DMS53 treated with DMSO at 0.1 percent for 48 hours (cell line): ENCODE results near the gene GTF2H1.

Experiments
- DNase-seq: peaks from one replicate; lab custom pipeline; 2025; ENCODE audit not compliant: unreplicated experiment; lab: John Stamatoyannopoulos, UW

GTF2H1 gene

DNA sequence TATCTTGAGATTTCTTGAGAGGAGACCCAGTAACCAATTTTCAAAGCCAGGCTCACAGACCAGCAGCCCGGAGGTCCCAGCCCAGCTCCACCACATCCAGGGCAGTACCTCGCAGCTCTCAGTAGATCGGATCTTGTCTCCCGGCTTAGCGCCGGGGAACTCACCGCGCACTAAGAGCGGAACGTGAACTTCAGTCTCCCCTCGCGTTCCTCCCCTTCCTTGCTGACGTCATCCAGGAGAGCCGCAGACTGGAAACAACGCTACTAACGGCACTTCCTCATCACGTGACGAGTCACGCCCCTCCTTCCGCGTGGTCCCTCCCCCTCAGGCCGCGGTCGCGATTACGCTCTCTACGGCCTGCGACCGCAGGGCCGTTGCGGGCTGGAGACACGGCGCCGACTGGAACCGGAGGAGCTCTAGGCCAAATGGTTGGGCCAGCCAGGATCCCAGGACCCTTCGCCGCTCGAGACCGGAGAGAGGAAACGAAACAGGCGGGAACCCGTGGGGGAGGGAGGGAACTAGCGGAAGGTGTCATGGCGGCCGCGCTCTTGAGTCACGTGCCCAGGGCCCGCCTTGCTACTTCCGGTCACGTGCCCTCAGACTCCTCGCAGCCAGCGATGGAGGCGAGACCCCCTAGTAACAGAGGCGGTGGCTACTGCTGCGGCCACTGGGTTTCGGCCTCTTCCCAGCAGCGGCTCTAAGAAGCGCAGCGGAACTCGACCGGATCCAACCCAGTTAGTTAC, at the start of gene GTF2H1, which contains the start of gene HPS5:
Gene GTF2H1, plus strand, starts transcription at position 599 of the 743 bp plus-strand sequence. CDS start 10,508 bp downstream, outside the sequence.
Gene HPS5, minus strand, starts transcription at position 172 of the 743 bp plus-strand sequence. CDS start 4,282 bp downstream, outside the sequence.
- DNase-seq = peak; percentile 94

DNA sequence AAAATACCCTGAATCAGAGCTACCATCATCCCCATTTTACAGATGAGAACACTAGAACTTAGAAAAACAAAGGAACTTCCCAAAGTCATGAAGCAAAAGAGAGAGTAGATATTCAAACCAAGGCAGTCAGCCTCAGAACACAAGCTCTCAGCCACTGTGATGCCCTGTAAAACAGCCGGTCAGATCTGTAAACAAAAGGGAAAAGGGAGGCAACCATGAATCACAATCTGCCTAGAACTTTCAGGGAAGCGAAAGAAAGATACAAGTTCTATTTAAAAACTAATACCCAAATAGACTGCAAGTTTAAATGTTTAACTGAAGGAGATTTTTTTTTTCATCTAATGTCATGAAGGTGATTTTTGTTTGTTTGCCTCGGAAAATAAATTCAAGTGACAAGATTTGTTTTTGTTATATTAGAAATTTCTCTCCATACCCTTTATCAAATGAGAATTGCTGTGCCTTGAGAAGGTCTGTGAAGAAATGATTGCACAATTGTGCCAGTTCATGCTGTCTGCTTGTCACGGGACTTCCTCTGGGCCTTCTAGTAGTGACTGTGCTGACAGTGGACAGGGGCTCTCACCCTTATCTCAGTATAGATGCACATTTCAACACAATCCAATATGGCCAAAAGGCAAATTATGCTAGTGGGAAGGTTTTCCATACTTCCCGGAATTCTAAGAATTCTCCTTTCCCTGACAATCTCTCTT, 44.6 kb upstream of the GTF2H1 start:
- DNase-seq = no peak

GRCh38 chr11:18280438-18281045, 41.8 kb upstream of the GTF2H1 start:
- no peak for DNase-seq

GRCh38 chr11:18282626-18283025, 39.7 kb upstream of the GTF2H1 start:
- no peak for DNase-seq

- DNase-seq = no peak
Measured at GRCh38 chr11:18285841-18286240, 36.5 kb upstream of the GTF2H1 start.

DNA sequence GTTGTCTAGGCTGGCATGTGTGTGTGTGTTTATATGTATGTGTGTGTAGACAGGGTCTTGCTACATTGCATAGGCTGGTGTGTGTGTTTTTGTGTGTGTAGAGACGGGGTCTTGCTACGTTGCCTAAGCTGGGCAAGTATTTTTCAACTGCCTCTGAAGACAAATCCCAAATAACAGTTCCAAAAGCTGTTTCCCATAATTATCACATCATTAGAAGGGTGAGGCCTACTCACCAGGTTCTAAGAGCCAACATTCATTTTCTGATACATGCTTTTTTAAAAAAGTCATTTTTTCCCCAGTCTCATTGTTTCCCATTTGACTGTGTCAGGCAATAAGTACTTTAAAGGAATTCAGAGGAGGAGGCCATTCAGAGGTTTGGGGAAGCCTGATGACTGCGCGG, 33.5 kb upstream of the GTF2H1 start:
- no peak for DNase-seq

GRCh38 chr11:18294862-18295261, 27.5 kb upstream of the GTF2H1 start:
- no peak for DNase-seq

DNA sequence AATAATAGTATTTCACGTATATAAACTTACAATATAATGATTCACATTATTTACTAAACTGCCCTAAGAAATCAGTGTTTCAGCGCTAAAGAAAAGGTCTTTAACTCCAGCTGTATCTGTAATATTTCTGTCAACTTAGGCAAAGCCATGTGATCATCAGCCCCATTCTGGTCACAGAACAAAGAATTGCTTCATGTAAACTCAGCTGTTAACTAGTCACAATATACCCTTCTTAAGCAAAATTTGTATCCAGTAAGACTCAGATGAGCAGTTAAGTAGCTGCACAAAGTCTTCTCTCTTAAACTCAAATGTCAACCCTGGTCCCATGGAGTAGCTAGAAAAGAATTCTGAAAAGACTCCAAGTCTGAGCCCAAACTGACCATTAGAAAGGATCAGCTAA, 27.1 kb upstream of the GTF2H1 start:
- DNase-seq = no peak

DNA sequence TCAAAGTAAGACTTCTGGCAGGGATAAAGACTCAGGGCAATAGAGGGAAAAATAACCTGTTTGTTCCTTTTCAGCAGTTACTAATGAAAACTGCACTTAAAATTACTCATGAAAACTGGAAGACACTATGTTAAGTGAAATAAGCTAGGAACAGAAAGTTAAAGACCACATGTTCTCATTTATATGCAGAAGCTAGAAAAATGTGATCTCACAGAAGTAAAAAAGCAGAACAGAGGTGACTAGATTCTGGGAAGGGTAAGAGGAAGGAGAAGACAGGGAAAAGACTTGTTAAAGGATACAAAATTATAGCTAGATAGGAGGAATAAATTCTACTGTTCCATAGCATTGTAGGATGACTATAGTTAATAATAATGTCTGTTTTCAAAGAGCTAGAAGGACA, 22.6 kb upstream of the GTF2H1 start:
- DNase-seq = no peak

GRCh38 chr11:18304745-18305144, 17.6 kb upstream of the GTF2H1 start:
- no peak for DNase-seq

DNA sequence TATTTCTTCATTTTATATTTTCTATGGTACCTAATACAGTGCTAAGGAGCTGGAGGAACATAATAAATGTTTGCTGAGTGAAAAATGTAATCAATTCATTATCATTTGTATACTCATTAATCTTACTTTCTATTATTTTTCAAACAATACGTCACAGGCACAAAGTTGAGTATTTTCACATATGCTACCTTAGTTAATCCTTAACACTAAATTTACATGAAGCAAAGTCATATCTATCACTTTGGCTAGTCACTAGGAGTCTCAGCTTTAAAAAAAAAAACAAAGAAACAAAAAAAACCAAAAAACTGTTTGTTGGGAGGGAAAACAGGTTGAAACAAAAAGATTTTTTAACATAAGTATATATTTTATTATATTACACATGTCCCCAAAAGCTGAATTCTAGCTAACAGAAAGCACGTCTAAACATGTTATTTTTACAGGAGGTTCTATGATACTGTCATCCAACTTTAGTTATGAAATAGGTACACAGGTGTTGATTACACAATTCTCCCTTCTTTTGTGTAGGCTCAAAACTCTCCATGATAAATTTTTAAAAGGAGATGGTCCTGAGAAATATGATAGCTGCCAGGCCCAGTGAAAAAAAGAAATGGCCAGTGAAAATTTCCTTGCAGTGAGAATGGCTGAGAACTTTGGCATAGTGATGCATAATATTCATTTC, 14.8 kb upstream of the GTF2H1 start:
- no peak for DNase-seq

GRCh38 chr11:18308242-18308641, 14.1 kb upstream of the GTF2H1 start:
- no peak for DNase-seq

- no peak for DNase-seq
Measured at GRCh38 chr11:18309691-18310090, 12.7 kb upstream of the GTF2H1 start.

- no peak for DNase-seq
Measured at GRCh38 chr11:18310800-18311340, 11.5 kb upstream of the GTF2H1 start.

DNA sequence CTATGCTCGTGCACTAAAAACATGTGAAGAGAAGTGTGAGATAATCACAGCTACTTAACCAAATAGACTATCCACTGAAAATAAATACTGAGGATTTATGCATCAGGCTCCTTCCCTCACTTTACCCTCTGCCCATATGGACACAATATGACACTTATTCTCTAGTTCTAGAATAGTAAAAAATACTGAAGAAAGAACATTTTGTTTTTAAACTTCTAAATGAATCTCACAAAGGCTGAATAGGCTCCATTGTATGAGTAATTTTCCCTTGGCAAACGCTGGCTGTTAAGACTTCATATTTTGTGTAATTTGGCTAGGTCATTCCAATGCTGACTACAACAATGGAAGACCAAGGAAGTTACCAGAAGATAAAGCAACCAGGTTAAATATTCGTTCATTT, 10.4 kb upstream of the GTF2H1 start:
- DNase-seq = no peak

GRCh38 chr11:18312663-18313420, 9.5 kb upstream of the GTF2H1 start:
- no peak for DNase-seq

- no peak for DNase-seq
Measured at GRCh38 chr11:18313965-18314763, 8.2 kb upstream of the GTF2H1 start.

- DNase-seq = no peak
Measured at GRCh38 chr11:18314784-18315523, 7.4 kb upstream of the GTF2H1 start.

DNA sequence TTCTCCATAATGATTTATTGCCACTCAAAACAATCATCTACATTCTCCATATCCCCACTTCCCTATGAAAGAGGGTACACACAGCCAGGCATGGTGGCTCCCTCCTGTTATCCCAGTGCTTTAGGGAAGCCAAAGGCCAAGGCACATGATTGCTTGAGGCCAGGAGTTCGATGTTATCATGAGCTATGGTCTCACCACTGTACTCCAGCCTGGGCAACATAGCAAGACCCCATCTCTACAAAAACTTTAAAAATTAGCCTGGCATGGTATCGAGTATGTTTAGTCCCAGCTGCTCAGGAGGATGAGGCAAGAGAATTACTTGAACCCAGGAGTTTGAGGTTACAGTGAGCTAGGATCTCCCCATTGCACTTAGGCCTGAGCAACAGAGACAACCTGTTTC, 6.5 kb upstream of the GTF2H1 start:
- DNase-seq = no peak
